22Rv1 (cell line): ENCODE measurements around the gene PLD6.
"Not testable (repeated sequence)": the region's sequence is repeated elsewhere in the genome, so short reads cannot be mapped to it uniquely, and the experiment has no call there.

ENCODE experiments used
- H3K27ac ChIP-seq: fragments of 450-650 bp; 2 replicates; pipeline ENCODE4 v1.5.1; 2017
- CTCF ChIP-seq: fragments of 450-650 bp; IDR thresholded peaks from 2 replicates; pipeline ENCODE4 v1.5.1; 2017; ENCODE audit warnings: mild to moderate bottlenecking
- ZFX ChIP-seq: fragments of 450-650 bp; IDR thresholded peaks from 2 replicates; pipeline ENCODE4 v1.6.1; 2017; ENCODE audit warnings: antibody characterized with exemption, borderline replicate concordance

PLD6 gene

GRCh38 chr17:17186051-17186450 is 20.1 kb downstream of the PLD6 start:
- H3K27ac ChIP-seq, result no peak overlapping the region
- TF ChIP-seq ZFX (no peak), CTCF (no peak)

GRCh38 chr17:17184985-17185757 is 21.0 kb downstream of the PLD6 start:
- H3K27ac ChIP-seq, result not testable (repeated sequence)

- H3K27ac ChIP-seq, result no peak overlapping the region
- TF ChIP-seq CTCF (no peak), ZFX (no peak)
Observed at GRCh38 chr17:17183744-17184143, 22.4 kb downstream of the PLD6 start.

- no peak overlapping the region for H3K27ac ChIP-seq
- TF ChIP-seq ZFX (no peak), CTCF (no peak)
Observed at GRCh38 chr17:17182598-17183136, 23.5 kb downstream of the PLD6 start.

- no peak for TF ChIP-seq CTCF
- TF ChIP-seq ZFX, result no peak
- H3K27ac ChIP-seq, result no peak overlapping the region
Observed at GRCh38 chr17:17181666-17182597, 24.2 kb downstream of the PLD6 start.

- H3K27ac ChIP-seq, result no peak overlapping the region
- no peak for TF ChIP-seq CTCF
- TF ChIP-seq ZFX, result no peak
Observed at GRCh38 chr17:17180741-17181525, 25.2 kb downstream of the PLD6 start.

GRCh38 chr17:17180141-17180603 is 26.0 kb downstream of the PLD6 start:
- no peak for TF ChIP-seq ZFX
- TF ChIP-seq CTCF, result no peak
- no peak overlapping the region for H3K27ac ChIP-seq
